Glomerular visceral epithelial cell (primary cell): ENCODE results near the gene CD2BP2.
A peak's percentile ranks its signal among the peaks of the same experiment; 100 is the strongest.

Experiments
- DNase-seq: peaks from one replicate; pipeline ENCODE4 v3.0.0-alpha.2; 2016; ENCODE audit errors: extremely low spot score

Gene CD2BP2

DNA sequence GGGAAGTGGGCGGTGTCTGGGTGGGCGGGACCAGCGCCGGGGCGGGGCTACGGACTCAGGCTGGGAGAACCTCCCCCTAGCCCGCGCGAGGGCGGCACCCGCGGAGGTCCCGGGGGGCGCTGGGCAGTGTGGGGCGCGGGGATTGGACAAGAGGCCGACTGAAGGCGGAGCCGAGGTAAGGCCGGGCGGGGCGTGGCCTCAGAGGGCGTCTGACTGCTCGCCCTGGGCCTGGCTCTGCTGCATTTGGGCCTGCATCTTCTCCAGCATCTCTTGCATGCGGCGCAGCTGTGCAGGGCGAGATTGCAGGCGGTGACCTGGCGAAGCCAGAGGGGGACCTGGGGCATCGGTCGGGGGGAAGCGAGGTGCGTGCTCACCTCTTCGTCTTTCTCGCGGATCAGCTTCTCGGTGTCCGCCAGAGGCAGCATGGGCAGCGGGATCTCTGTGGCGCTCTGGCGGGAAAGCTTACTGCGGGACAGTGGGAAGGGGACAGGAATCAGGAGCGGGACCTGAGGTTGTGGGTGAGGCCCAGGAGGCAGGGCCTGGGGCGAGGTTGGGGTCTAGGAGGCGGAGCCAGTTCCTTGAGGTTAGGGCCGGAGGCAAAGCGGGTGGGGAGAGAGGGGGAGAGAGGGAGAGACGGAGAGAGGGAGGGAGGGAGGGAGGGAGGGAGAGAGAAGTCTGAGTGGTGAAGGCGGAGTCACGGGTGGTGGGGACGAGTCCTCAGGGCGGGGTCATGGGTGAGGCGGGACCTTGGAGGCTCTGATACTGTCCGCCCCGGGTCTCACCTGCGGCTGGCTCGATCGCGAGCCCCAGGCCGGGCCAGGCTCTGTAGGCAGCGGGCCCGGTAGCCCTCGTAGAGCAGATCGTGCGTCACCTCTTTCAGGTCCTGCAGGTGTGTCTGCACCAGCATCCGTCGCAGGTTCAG, 23.4 kb upstream of the CD2BP2 start:
- DNase-seq, result peak; percentile 97

DNA sequence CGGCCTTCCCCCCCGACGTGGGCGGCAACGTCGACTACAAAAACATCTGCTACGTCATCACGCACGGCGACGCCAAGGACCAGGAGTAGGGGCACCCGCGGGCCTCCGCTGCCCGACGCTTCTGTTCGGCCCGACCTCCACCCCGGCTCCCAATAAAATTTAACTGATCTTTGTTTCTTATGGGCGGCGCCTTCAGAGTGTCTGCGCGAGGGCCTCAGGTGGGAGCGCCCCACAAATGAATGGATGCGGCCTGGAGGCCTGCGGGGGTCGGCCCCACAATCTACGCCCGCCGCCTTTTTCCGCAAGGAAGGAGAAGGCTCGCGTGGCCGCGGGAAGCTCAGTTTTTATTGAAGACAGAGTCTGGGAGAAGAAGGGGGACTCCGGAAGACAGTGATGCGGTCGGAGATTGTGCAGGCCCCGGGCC, 22.7 kb upstream of the CD2BP2 start:
- DNase-seq, result peak; percentile 87

DNA sequence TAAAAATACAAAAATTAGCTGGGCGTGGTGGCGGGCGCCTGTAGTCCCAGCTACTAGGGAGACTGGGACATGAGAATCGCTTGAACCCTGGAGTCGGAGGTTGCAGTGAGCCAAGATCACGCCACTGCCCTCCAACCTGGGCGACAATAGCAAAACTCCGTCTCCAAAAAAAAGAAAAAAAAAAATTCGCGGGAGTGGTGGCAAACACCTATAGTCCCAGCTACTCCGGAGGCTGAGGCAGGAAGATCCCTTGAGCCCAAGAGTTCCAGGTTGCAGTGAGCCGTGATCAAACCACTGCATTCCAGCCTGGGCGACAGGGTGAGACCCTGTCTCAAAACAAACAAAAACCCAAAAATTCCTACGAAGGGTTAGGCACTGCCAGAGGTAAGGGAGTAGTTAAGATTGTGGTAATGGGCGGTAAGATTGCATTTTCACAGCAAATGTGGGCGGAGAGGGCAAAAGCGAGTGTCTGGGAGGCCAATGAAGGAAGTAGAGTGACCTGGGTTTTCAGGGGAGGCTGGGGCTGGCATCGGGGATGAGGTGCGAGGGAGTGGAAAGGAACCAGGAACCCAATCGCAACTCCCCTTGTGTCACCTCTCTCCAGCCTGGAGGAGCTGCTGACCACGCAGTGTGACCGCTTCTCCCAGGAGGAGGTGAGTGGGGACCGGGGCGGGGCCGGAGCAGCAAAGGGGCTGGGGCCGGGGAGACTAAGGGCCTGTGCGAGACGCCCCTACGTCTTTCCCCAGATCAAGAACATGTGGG, 22.1 kb upstream of the CD2BP2 start:
- no peak for DNase-seq

DNA sequence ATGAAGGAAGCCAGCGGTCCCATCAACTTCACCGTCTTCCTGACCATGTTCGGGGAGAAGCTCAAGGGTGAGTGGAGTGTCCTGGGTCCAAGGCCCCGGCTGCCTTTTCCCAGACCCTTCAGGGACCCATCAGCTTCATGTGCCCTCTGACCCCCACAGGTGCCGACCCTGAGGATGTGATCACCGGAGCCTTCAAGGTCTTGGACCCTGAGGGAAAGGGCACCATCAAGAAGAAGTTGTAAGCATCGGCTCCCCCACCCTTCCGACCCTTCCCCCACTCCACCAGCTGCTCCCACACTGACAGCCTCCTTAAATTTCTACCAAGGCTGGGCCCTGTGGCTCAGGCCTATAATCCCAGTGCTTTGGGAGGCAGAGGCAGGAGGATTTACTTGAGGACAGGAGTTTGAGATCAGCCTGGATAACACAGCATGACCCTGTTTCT, 21.4 kb upstream of the CD2BP2 start:
- DNase-seq, result no peak

DNA sequence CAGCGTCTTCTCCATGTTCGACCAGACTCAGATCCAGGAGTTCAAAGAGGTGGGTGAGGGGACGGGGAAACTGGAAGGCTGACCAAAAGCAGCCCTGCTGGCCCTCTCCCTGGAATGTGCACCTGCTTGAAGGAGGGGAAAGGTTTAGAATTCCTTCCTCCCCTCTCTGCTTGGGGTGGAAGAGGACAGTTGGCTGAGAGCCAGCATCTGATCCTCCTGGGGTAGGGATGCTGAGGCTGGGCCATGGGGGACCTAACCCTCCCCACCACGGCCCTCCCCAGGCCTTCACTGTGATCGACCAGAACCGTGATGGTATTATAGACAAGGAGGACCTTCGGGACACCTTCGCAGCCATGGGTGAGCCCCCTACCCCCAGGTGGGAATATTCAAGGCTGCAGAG, 20.8 kb upstream of the CD2BP2 start:
- DNase-seq, result no peak

DNA sequence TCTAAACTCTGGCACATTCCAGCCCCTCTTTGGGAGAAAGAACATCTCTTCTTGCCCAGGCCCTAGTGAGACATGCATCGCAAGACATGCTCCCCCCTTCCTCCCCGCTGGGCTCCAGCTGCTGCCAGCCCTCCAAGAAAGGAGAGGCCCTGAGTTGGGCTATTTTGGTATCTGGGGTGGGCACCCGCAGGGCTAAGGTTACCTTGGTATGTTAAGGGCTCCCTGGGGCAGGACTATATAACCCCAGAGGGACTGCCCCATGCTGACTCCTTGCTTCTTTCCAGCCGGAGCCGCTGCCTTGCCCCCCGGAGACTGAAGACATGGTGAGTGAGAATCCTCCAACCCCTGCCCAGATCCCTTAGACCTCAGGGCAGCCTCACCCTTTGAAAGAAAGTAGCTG, 19.4 kb upstream of the CD2BP2 start, which contains the start of gene MYL11:
MYL11 (plus strand) TSS at position 265 of the 400 bp plus-strand sequence; CDS start at position 321, 56 bp downstream.
- DNase-seq, result no peak

DNA sequence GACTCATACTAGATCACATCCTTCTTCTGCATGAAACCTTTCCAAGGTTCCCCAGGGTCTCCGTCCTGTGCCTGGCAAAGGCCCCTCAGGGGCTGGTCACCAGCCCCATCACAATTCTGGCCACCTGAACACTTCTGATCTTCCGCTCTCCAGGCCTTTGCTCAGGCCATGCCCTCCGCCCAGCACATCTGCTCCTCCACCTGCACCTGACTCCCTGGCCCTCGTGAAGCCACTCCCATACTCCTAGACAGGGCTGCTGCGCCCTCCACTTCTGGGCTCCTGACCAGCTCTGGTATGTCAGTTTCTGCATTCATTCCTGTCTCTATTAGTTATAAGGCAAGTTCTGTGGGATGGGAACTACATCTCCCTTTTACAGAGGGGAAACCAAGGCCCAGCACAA, 17.6 kb upstream of the CD2BP2 start:
- DNase-seq, result no peak

DNA sequence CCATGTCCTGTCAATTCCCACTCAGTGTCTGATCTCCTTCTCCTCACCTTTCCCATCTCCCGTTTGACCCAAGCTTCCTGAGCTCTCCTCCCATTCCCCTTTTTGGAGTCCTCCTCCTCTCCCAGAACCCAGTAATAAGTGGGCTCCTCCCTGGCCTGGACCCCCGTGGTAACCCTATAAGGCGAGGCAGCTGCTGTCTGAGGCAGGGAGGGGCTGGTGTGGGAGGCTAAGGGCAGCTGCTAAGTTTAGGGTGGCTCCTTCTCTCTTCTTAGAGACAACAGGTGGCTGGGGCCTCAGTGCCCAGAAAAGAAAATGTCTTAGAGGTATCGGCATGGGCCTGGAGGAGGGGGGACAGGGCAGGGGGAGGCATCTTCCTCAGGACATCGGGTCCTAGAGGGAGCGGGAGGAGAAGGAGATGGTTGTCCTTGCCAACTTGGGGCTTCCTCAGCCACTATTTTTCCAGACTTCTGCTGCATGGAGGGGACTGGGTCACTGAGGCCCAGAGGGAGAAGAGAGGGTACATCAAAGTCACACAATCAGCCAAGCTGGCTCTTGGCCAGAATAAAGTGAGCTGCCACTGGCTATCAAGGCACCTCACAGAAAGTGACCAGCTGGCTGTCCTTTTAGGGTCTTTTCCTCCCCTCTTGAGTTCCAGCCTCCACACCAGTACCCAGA, 17.1 kb upstream of the CD2BP2 start:
- DNase-seq, result no peak

DNA sequence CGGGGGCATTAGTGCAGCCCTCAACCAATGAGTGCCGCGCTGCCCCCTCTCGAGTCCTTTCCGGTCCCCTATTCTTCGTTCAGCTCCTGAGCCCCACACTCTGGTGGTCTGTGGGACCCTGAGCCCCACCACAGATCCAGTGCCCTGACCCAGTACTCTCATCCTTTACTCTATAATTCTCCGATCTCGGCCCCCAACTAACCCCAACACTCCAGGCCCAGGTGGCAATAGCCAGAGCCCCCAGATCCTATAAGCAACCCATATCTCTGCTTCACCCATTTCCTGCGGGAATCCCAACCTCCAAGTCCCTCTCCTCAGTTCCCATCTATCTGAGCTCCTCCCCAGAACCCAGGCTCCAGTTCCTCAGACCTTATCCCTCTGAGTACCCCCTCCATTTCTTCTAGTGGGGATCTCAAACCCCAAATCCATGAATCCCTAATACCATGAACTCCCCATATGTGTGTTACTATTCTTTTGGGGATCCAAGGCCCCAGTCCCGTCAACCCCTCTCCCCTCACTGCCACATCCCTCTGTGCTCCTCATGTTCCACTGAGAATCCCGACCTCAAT, 16.2 kb upstream of the CD2BP2 start:
- DNase-seq, result no peak

DNA sequence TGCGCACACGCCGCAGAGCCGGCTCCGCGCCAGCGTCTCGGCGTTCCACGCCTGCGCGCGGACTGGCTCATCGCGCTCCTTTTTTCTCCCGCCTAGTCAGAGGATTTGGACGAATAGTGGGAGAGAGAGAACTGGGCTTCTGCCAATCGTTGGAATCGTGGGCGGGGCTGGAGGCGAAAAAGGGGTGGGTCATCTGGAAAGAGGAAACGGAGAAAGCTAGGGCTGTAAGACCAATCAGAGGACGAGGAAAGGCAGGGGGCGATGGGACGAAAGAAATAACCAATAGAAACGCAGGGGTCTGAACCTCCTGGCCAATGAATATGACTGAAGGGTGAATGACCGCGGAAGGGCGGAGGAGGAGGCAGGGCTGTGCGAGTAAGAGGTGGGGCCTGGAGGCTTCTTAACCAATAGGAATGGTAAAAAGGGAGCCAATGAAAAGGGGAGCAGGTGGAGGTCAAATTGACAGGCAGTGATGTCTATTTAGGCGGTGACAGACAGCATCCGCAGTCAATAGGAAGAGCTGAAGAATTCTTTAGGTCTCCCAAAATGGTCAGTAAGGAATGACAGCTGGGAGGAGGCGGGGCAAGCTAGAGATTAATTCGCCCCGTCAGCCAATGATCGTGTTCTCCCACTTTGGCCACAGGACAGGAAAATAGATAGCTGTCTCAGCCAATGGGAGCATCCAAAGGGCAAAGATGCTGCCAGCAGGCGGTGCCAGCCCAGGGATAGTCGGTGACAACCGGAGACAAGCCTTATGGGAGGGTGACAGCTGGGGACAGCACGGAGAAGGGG, 15.5 kb upstream of the CD2BP2 start, which contains the start of gene TBC1D10B:
TBC1D10B (minus strand) TSS at position 39 of the 792 bp plus-strand sequence. CDS start 311 bp downstream, outside the sequence.
- peak; percentile 100 for DNase-seq

DNA sequence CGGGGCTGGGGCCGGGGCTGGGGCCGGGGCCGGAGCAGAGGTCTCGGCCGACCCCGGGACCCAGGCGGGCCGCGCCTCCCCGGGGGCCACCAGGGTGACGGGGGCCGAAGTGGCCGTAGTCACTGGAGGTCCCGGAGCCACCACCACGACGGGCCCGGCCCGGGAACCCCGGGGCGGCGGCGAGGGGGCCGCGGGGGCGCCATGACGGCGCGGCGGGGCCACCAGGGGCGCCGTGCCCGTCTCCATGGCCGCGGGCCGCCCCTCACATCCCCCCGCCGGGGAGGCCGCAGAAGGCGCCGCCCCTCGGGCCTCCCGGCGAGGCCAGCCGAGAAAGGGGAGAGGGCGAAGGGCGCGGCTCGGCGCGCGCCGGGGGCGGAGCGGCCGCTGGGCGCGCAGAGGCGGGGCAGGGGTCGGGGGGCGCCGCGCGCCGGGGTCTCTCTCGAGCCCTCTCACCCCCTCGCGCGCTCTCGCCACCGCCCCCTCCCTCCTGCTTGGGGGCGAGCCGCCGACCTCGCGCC, 14.9 kb upstream of the CD2BP2 start:
- no peak for DNase-seq

DNA sequence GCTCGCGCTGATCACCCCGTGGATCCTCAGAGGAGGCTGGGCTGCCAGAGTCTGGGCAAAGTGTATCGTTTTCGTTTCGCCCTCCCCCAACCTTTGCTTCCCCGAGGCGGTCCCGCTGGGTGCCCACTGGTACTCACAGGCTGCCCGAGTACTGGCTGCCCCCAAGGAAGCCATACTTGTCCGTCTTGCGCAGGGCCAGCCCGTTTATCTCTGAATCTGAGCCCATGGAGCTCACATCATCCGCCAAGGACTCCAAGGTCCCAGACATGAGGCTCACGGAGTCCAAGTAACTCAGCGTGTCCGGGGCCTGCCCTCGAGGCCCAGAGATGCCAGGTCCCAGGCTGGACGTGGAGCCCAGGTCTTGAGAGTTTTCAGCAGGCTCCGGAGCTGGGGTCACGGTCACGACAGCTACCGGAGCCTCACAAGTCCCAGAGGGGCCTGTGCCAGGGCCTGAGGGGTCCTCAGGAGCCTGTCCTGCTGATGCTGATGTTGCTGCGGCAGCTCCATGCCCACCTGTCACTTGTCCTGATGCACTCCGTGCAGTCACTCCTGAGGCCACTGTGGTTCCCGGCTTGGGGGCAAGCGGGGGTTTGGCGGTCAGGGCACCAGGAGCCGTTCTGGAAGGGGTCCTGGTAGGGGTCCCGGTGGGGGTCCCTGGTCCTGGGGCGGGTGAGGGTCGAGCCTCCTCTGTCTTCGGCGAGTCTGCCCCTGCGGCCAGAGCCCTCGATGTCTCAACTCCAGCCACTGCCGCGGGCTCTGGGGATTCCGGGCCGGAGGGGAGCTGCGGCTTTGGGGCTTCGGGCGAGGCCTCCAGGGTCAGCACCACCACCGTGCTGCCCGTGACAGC, 14.2 kb upstream of the CD2BP2 start:
- no peak for DNase-seq

DNA sequence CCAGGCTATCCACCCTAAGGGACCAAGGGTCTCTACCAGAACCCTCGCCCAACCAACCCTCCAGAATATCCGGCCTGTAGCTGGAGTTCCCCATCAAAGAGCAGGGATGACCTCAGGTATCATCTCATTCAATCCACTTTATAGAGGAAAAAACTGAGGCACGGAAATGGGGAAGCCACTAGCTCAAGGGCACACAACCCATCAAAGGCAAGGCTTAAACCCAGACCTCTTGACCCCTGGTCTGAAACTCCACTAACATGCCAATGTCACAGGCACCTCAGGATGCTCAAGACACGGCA, 13.6 kb upstream of the CD2BP2 start:
- no peak for DNase-seq

DNA sequence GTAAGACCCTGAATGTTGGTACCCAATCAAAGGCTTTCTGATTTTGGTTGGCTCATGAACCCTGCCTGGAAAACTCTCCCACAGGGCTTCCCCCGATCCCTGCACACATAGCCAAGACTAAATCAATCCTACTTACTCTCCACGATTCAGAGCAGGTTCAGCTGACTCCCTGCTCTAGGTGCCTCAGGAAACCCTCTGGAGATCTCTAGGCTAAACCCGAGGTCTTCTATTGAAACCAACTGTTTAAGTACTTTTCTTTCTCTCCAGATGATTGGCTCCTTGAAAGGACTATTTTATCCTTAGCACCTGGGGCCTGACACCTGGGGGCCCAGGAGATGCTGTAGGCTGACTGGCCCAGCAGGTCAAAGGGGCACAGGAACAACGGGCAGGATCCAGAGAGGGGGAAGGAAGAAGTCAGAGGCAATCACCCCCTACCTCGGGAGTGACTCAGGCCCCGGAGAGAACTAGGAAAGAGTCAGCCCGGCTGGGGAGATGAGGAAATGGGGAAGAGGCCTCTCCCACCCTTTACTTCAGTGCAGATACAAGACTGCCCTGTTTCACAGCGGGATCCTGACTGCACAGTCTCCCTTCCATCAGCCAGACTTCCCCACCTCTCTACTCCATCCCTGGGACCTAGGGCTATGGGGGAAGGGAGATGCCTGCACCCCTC, 13.1 kb upstream of the CD2BP2 start:
- DNase-seq, result peak; percentile 59

DNA sequence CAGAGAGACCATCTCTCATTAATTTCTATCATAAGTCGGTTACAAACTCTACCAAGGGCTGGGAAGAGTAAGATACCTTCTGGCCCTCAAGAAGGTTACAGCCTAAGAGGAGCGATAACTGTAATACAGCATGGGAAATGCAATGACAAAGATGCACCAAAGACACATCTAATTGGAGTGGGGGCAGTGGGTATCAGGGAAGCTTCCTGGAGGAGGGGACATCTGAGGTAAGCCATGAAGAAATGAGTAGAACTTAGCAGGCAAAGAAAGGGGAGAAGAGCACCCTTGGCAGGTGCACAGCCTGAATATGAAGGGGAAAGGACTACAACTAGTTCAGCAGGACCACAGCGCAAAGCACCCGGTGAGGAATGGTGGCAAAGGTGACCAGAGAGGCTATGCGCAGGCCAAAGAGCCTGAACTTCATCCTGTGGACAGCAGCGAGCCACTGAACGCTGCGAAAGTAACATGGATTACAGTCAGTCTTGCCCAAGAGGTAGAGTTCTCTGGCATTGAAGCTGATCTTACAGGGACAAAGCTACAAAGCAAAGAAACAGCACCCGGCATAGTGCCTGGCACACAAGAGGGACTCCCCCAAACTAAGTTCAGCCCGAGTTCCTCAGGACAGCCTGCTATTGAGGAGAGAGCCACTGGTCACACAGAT, 12.4 kb upstream of the CD2BP2 start:
- DNase-seq, result no peak

DNA sequence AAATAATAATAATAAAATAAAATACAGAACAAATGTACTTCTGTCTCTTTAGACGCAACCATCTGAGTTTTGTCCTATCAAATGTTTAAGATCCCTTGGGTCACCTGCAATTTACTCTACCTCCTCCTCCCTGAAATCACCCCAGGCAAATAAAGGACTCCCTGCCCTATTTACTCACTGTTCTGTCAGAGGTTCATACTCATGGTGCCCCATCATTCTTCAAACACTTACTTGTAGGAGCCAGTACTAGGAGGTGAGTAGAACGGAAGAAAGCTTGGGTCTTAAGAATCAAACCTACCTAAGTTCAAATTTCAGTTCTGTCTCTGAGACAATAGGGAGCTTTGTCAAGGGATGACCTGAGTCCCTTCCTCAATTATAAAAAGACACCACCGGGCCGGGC, 11.4 kb upstream of the CD2BP2 start:
- no peak for DNase-seq

DNA sequence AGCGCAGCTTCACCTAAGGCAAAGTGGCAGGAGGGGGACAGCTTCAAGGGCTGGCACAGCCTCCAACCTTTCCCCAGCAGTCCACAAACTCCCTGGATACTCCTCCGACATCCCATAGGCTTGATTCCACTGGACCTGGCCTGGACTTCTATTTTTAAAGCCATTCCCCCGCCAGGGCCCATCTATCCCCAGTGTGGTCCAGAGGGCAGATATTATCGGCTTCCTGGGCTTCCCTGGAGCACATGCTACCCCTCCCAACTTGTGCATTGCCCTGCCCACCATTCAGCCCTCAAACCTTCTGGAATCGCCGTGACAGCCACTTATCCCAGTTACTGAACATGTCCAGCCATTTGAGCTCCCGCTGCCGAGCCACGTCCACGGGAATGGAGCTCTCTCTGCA, 10.1 kb upstream of the CD2BP2 start:
- DNase-seq, result no peak

DNA sequence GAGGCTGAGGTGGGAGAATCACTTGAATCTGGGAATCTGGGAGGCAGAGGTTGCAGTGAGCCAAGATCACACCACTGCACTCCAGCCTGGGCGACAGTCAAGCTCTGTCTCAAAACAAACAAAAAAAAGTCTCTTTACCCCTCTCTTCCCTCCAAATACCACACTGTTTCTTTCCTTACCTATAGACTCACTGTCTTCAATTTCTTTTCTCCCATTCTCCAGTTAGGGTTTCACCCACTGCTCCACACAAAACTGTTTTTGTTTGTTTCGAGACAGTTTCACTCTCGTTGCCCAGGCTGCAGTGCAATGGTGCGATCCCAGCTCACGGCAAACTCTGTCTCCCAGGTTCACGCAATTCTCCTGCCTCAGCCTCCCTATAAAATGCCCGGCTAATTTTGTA, 6.1 kb upstream of the CD2BP2 start:
- DNase-seq, result no peak

DNA sequence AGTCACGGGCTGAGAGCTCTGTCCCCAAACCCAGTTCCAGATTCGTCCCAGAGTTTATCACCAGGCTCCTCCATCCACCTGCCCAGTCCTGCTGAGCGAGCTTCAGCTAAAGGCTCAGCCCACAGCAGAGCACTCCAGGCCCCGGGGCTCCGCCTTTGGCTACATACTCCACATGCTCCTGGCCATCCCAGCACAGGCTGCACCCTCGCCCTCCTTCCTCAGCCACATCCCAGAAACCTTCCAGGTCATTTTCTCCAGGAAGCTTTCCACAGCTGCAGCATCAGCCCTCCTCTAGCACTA, 4.7 kb upstream of the CD2BP2 start:
- DNase-seq, result no peak
